GM19035 (cell line): ENCODE data around the gene PVR.
"Not testable (repeated sequence)": the region's sequence is repeated elsewhere in the genome, so short reads cannot be mapped to it uniquely, and the experiment has no call there.

Source experiments
- ATAC-seq: cut with Tn5 transposase; IDR thresholded peaks from one replicate; pipeline ENCODE4 v1.9.1; 2021; ENCODE audit not compliant: unreplicated experiment

Gene PVR

GRCh38 chr19:44643605-44644401, at the start of gene PVR:
TSS of gene PVR (plus strand) at chr19:44643910. CDS start at chr19:44644097, 187 bp downstream.
- ATAC-seq, result no peak

GRCh38 chr19:44596428-44597130, 47.1 kb upstream of the PVR start:
- ATAC-seq, result no peak

- no peak for ATAC-seq
These were observed 46.6 kb upstream of the PVR start for GRCh38 chr19:44597131-44597491.

- no peak for ATAC-seq
These were observed 45.4 kb upstream of the PVR start for GRCh38 chr19:44598355-44598754.

GRCh38 chr19:44598880-44599279, 44.8 kb upstream of the PVR start:
- no peak for ATAC-seq

- ATAC-seq, result no peak
These were observed 43.2 kb upstream of the PVR start for GRCh38 chr19:44600466-44600865.

GRCh38 chr19:44602081-44602480, 41.6 kb upstream of the PVR start:
- no peak for ATAC-seq

GRCh38 chr19:44603201-44603945, 40.3 kb upstream of the PVR start:
- ATAC-seq, result no peak

GRCh38 chr19:44604241-44604640, 39.5 kb upstream of the PVR start:
- no peak for ATAC-seq

- no peak for ATAC-seq
These were observed 38.2 kb upstream of the PVR start for GRCh38 chr19:44605547-44605946.

- no peak for ATAC-seq
These were observed 36.7 kb upstream of the PVR start for GRCh38 chr19:44607049-44607448.

- ATAC-seq, result no peak
These were observed 35.8 kb upstream of the PVR start for GRCh38 chr19:44607917-44608316.

GRCh38 chr19:44608391-44608821, 35.3 kb upstream of the PVR start:
- ATAC-seq, result no peak

GRCh38 chr19:44609219-44609618, 34.5 kb upstream of the PVR start:
- ATAC-seq, result no peak

- not testable (repeated sequence) for ATAC-seq
These were observed 33.2 kb upstream of the PVR start for GRCh38 chr19:44610497-44610896.

GRCh38 chr19:44611812-44612295, 31.9 kb upstream of the PVR start:
- no peak for ATAC-seq

- ATAC-seq, result no peak
These were observed 30.2 kb upstream of the PVR start, which contains the start of gene IGSF23 for GRCh38 chr19:44613295-44614178. TSS of gene IGSF23 (plus strand) at chr19:44613563. CDS start at chr19:44613646, 83 bp downstream.

GRCh38 chr19:44614313-44614712, 29.4 kb upstream of the PVR start:
- ATAC-seq, result no peak

- no peak for ATAC-seq
These were observed 27.9 kb upstream of the PVR start for GRCh38 chr19:44615863-44616247.

GRCh38 chr19:44617110-44617880, 26.4 kb upstream of the PVR start:
- no peak for ATAC-seq
